ENCODE results near the gene RFX2. TPM values are rescaled to one million over a fixed set of nuclear protein-coding genes. Genes with fewer than 3 reads are reported as not detected.

Gene RFX2
- total and polyA plus RNA-seq, 9 of the 15 experiments (the other 6 are each of a cell fraction or from before 2014, with no cell fraction given), result 3.6 to 18.7 (median 8.7) TPM

DNA sequence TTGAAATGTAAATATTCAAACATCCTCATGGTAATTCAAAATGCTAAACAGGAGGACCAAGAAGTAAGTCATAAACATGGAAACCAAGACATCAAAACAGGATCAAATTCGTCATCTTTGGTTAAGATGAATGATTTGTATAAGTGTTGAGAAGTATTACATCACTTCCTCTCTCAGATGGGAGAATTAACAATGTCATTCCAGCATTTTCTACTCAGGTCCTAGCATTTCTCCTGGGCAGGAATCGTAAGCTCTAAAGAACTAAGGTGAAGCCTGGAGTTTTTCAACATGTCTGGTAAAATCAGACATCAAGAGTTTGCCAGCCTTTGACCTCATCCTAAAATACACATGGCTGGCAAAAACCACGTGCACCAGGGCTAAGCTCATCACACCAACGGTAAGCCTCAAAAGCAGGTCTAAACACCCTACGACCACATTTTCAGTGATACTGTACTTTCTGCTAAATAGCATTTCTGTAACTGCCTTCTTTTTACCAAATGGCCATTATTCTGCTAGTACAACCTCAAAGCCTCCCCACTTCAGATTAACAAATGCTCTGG, 157.2 kb downstream of the RFX2 start (continued):
- TF ChIP-seq, protein P1, sequence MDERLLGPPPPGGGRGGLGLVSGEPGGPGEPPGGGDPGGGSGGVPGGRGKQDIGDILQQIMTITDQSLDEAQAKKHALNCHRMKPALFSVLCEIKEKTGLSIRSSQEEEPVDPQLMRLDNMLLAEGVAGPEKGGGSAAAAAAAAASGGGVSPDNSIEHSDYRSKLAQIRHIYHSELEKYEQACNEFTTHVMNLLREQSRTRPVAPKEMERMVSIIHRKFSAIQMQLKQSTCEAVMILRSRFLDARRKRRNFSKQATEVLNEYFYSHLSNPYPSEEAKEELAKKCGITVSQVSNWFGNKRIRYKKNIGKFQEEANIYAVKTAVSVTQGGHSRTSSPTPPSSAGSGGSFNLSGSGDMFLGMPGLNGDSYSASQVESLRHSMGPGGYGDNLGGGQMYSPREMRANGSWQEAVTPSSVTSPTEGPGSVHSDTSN (CRISPR knock-in tag; IDR thresholded peaks at IDR 0.05; ENCODE audit: low read depth), result no peak
- TF ChIP-seq, protein P1 (tag; conservative IDR thresholded peaks at IDR 0.05; ENCODE audit: low read depth), result peak; percentile 70
- TF ChIP-seq, protein P2, sequence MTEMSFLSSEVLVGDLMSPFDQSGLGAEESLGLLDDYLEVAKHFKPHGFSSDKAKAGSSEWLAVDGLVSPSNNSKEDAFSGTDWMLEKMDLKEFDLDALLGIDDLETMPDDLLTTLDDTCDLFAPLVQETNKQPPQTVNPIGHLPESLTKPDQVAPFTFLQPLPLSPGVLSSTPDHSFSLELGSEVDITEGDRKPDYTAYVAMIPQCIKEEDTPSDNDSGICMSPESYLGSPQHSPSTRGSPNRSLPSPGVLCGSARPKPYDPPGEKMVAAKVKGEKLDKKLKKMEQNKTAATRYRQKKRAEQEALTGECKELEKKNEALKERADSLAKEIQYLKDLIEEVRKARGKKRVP (CRISPR knock-in tag; IDR thresholded peaks at IDR 0.05), result 0 out of 2 replicates have a peak, but pooled peaks have one; percentile 31
- no peak; the same call in 1 of the 2 replicates for TF ChIP-seq JUND (IDR thresholded peaks at IDR 0.05; ENCODE audit: borderline replicate concordance, low read depth, low read length)
- peak; percentile 65; the same call in 2 of the 3 replicates for TF ChIP-seq JUND (tag; IDR thresholded peaks at IDR 0.05; ENCODE audit: borderline replicate concordance, low read depth, low read length)
- TF ChIP-seq, protein P3, sequence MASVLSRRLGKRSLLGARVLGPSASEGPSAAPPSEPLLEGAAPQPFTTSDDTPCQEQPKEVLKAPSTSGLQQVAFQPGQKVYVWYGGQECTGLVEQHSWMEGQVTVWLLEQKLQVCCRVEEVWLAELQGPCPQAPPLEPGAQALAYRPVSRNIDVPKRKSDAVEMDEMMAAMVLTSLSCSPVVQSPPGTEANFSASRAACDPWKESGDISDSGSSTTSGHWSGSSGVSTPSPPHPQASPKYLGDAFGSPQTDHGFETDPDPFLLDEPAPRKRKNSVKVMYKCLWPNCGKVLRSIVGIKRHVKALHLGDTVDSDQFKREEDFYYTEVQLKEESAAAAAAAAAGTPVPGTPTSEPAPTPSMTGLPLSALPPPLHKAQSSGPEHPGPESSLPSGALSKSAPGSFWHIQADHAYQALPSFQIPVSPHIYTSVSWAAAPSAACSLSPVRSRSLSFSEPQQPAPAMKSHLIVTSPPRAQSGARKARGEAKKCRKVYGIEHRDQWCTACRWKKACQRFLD (CRISPR knock-in tag; IDR thresholded peaks at IDR 0.05), result peak; percentile 62
- peak; percentile 66 for TF ChIP-seq GABPB1 (CRISPR knock-in tag; IDR thresholded peaks at IDR 0.05)
- TF ChIP-seq SPI1 (IDR thresholded peaks at IDR 0.05; ENCODE audit: borderline replicate concordance, low read depth, low read length), result peak; percentile 55; the same call in 1 of the 2 replicates
- TF ChIP-seq, protein P4, sequence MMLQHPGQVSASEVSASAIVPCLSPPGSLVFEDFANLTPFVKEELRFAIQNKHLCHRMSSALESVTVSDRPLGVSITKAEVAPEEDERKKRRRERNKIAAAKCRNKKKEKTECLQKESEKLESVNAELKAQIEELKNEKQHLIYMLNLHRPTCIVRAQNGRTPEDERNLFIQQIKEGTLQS (IDR thresholded peaks at IDR 0.05), result peak; percentile 91
- TF ChIP-seq, protein P4 (CRISPR knock-in tag; conservative IDR thresholded peaks at IDR 0.05), result no peak
- peak; percentile 60; the same call in 1 of the 2 replicates for TF ChIP-seq ATF7 (IDR thresholded peaks at IDR 0.05)
- peak; percentile 38 for TF ChIP-seq EP400 (IDR thresholded peaks at IDR 0.05)
- TF ChIP-seq, protein P5, sequence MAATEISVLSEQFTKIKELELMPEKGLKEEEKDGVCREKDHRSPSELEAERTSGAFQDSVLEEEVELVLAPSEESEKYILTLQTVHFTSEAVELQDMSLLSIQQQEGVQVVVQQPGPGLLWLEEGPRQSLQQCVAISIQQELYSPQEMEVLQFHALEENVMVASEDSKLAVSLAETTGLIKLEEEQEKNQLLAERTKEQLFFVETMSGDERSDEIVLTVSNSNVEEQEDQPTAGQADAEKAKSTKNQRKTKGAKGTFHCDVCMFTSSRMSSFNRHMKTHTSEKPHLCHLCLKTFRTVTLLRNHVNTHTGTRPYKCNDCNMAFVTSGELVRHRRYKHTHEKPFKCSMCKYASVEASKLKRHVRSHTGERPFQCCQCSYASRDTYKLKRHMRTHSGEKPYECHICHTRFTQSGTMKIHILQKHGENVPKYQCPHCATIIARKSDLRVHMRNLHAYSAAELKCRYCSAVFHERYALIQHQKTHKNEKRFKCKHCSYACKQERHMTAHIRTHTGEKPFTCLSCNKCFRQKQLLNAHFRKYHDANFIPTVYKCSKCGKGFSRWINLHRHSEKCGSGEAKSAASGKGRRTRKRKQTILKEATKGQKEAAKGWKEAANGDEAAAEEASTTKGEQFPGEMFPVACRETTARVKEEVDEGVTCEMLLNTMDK (IDR thresholded peaks at IDR 0.05; ENCODE audit: borderline replicate concordance, insufficient read depth, low read depth, low read length, poor library complexity, severe bottlenecking), result no peak
- TF ChIP-seq, protein P6, sequence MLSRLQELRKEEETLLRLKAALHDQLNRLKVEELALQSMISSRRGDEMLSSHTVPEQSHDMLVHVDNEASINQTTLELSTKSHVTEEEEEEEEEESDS (CRISPR knock-in tag; IDR thresholded peaks at IDR 0.05), result no peak
- TF ChIP-seq L3MBTL2 (IDR thresholded peaks at IDR 0.05), result peak; percentile 59; the same call in 1 of the 2 replicates
- TF ChIP-seq DMBX1 (CRISPR knock-in tag; IDR thresholded peaks at IDR 0.05; ENCODE audit: borderline replicate concordance), result peak; percentile 64; the same call in 1 of the 2 replicates
- TF ChIP-seq, protein P7, sequence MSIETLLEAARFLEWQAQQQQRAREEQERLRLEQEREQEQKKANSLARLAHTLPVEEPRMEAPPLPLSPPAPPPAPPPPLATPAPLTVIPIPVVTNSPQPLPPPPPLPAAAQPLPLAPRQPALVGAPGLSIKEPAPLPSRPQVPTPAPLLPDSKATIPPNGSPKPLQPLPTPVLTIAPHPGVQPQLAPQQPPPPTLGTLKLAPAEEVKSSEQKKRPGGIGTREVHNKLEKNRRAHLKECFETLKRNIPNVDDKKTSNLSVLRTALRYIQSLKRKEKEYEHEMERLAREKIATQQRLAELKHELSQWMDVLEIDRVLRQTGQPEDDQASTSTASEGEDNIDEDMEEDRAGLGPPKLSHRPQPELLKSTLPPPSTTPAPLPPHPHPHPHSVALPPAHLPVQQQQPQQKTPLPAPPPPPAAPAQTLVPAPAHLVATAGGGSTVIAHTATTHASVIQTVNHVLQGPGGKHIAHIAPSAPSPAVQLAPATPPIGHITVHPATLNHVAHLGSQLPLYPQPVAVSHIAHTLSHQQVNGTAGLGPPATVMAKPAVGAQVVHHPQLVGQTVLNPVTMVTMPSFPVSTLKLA (conservative IDR thresholded peaks at IDR 0.05), result 0 out of 4 replicates have a peak, but pooled peaks of 1 of the 2 experiments have one; percentile 39
